Fibroblast of the aortic adventitia (primary cell): ENCODE measurements around the gene DYRK2. TPM values are rescaled to one million over a fixed set of nuclear protein-coding genes. Genes with fewer than 3 reads are reported as not detected.
A peak's percentile ranks its signal among the peaks of the same experiment; 100 is the strongest.

Experiments
- DNase-seq: peaks from one replicate; pipeline ENCODE4 v3.0.0-alpha.2; 2010; ENCODE audit warnings: low read depth
- H3K4me3 ChIP-seq: 2 replicates; pipeline ENCODE4 v1.5.1; 2011; ENCODE audit warnings: low read depth, mild to moderate bottlenecking, control low read depth, low read length, moderate library complexity
- total RNA-seq: library from RNA; depleted of rRNA; stranded (reverse); fragments of >200 nt; gene quantifications from 2 replicates; pipeline ENCODE4 v1.2.3, GENCODE V29; 2012; ENCODE audit warnings: low replicate concordance
- TF ChIP-seq, protein P1 (sequence below): IDR thresholded peaks from 2 replicates; pipeline ENCODE4 v1.5.1; 2011; ENCODE audit warnings: mild to moderate bottlenecking, low read length, control low read depth, inconsistent platforms; ENCODE audit not compliant: insufficient read depth

Gene DYRK2
- total RNA-seq, 1 donor = 32.1 TPM

DNA sequence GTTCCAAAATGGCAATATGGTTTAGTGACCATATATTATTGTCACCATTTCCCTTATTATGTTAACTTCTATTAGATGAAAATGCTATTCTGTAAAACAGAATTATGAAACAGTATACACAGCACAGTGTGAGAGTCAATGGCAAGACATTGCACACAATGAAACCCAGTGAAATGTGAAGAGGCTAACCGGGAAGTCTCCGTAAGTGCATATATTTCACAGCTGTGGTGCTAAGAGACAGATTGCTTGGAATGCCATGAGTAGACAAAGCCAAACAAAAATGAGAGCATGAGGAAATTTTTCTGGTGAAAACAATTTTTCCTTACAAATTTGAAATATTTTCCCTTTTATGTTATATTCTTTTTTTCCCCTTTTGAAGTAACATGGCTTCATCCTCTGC is 49.4 kb downstream of the DYRK2 start:
- H3K4me3 ChIP-seq = no peak overlapping the region
- DNase-seq = peak; percentile 45
- TF ChIP-seq, protein P1, sequence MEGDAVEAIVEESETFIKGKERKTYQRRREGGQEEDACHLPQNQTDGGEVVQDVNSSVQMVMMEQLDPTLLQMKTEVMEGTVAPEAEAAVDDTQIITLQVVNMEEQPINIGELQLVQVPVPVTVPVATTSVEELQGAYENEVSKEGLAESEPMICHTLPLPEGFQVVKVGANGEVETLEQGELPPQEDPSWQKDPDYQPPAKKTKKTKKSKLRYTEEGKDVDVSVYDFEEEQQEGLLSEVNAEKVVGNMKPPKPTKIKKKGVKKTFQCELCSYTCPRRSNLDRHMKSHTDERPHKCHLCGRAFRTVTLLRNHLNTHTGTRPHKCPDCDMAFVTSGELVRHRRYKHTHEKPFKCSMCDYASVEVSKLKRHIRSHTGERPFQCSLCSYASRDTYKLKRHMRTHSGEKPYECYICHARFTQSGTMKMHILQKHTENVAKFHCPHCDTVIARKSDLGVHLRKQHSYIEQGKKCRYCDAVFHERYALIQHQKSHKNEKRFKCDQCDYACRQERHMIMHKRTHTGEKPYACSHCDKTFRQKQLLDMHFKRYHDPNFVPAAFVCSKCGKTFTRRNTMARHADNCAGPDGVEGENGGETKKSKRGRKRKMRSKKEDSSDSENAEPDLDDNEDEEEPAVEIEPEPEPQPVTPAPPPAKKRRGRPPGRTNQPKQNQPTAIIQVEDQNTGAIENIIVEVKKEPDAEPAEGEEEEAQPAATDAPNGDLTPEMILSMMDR = no peak

DNA sequence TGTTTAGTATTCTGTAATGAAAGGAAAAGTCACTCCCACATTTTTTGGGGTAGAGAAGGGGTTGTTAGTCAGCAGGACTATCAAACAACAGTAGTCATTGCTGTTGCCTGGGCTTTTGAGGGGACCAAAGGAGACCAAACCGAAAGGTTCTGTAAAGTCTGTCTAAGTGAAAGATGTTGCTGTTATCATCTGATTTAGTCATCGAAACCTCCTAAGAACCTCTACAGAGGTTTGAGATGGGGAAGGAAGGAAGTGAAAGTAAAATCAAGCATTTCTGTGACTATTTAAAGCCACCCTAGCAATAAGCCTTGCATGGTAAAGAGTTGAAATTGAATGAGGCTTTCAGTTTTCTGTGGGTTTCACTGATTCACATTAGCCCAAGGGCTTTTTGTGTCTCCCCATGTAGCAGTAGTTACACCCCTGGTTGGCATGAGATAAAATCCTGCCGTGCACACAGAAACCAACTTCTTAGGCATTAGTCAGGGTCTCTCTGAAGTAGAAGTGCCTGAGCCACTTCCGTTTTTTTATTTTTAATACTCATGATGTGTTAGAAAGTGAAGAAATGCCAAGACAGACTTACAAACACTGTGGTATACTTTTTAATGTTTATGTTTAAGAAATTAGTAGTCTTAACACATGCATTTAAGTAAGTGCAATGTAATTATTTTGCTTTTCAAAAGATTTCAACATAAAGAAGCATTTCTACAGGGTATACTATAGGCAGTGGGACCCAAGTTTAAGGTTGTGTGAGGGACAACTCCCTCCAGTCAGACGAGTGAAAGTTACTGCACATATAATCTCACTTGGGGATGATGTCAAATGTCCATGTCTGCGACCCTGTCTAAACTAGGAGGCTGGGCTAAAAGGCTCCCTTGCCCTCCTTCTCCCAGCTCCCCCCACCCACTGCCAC is 50.4 kb downstream of the DYRK2 start:
- peak overlapping the region; percentile 52 for H3K4me3 ChIP-seq
- TF ChIP-seq, protein P1 = no peak
- DNase-seq = peak; percentile 55

DNA sequence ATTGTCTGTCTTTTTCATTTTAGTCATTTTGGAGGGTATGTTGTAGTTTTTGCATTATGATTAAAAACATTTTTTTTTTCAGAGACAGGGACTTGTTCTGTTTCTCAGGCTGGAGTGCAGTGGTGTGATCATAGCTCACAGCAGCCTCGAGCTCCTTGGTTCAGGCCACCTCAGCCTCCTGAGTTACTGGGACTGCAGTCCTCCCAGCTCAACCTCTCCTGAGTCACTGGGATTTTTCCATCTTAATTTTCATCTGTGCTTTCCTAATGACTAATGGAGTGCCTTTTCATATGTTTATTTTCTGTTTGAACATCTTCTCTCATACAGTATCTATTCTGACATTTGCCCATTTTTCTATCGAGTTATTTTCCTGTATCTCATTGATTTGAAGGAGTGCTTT is 52.6 kb downstream of the DYRK2 start:
- TF ChIP-seq, protein P1 = no peak
- H3K4me3 ChIP-seq = no peak overlapping the region
- no peak for DNase-seq

DNA sequence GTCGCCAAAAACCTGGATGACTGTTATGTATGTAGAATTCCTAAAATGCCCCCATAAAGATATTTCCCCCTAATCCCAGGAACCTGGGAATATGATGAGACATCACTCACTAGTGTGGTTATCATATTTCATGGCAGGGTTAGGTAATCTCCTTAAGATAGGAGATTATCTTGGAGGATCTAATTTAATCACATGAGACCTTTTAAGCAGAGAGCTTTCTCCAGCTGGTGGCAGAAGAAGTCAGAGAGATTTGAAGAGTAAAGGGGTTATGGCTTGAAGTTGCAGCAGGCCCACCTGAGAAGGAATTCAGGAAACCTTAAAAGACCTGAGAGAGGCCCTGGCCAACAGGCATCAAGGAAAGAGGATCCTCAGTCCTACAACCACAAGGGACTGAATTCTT is 53.6 kb downstream of the DYRK2 start:
- TF ChIP-seq, protein P1 = no peak
- no peak overlapping the region for H3K4me3 ChIP-seq
- no peak for DNase-seq

DNA sequence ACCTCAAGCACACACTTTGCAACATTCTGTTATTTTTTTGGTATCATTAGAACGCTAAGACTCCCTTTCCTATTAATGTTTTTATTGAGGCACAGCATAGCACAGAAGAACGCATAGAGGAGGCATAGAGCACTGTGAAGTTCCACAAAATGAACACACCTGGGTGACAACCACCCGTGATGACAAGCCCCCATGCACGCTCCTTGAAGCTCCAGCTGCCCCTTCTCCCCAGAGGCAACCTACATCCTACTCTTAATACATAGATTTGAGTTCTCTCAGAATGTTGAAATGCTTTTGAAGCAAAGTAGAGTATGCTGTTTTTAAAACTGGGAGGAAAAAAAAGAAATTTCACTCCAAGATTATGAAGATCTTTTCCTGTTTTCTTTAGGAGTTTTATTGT is 55.5 kb downstream of the DYRK2 start:
- no peak for DNase-seq
- TF ChIP-seq, protein P1 = no peak
- no peak overlapping the region for H3K4me3 ChIP-seq

DNA sequence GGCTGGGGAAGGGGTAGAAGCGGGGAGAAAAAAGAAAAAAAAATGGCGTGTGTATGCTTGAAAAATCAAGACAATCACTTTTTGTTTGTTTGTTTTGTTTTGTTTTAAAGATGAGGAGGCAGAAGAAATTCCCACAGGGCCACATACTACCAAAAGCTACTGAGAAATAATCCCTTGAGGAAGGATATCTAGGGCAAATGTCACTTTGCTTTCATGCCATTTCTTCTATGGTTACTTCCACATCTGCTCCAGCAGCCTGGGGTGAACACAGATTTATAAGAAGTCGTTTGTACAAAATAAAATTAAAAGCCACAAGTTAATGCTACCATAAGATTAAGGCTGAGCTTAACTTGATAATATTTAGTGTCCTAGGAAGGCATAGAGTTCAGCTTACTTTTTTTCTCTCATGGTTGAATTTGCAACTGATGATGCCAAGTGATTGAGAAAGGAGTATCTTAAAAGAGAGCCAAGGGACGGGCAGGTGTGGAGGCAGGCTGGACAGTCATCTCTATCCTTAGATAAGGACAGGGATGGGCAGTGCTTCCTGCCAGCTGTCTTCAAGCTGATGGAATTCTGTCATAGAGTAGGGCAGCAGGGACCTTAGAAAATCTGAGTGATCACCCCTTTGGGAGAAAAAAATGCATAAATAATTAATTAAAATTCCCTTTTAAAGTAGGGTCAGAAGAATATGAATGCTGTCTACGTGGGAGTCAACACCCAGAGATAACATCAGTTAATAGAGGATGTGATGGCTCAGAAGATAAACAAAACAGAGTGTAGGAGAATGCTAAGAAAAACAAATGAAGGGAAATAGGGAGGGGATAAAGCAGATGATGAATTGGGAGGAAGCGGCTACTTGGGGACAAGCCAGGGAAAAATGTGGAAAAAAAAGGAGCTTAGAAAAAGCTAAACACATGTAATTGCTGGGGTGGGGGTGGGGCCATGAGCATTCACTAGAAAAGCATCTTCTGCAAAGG is 57.1 kb downstream of the DYRK2 start:
- DNase-seq = peak; percentile 77
- H3K4me3 ChIP-seq = no peak overlapping the region
- TF ChIP-seq, protein P1 = no peak
